ENCODE results near the gene ZNF37A.
"Not testable (repeated sequence)": the region's sequence is repeated elsewhere in the genome, so short reads cannot be mapped to it uniquely, and the experiment has no call there.

Gene ZNF37A

GRCh38 chr10:38147686-38148085, 53.5 kb downstream of the ZNF37A start:
- H3K4me3 ChIP-seq (ENCODE audit: low read depth, low read length), result no peak overlapping the region
- DNase-seq (ENCODE audit: low read depth), result no peak

GRCh38 chr10:38150891-38151463, 56.8 kb downstream of the ZNF37A start:
- not testable (repeated sequence) for DNase-seq (ENCODE audit: low read depth); H3K4me3 ChIP-seq (ENCODE audit: low read depth, low read length)

More at GRCh38 chr10:38147686-38148085, 53.5 kb downstream of the ZNF37A start:
- TF ChIP-seq CTCF (IDR thresholded peaks at IDR 0.05; ENCODE audit: control insufficient read depth, extremely low read depth, insufficient read depth), result no peak

GRCh38 chr10:38156416-38157269, 62.5 kb downstream of the ZNF37A start:
- no peak overlapping the region; the same call in 1 of the 2 replicates for H3K4me3 ChIP-seq (ENCODE audit: low read depth, low read length)
- no peak for DNase-seq (ENCODE audit: low read depth)
- no peak for TF ChIP-seq CTCF (IDR thresholded peaks at IDR 0.05; ENCODE audit: control insufficient read depth, extremely low read depth, insufficient read depth)

GRCh38 chr10:38157270-38157685, 63.1 kb downstream of the ZNF37A start:
- no peak for DNase-seq (ENCODE audit: low read depth)
- H3K4me3 ChIP-seq (ENCODE audit: low read depth, low read length), result no peak overlapping the region
- TF ChIP-seq CTCF (IDR thresholded peaks at IDR 0.05; ENCODE audit: control insufficient read depth, extremely low read depth, insufficient read depth), result no peak

- no peak for TF ChIP-seq CTCF (IDR thresholded peaks at IDR 0.05; ENCODE audit: control insufficient read depth, extremely low read depth, insufficient read depth)
- H3K4me3 ChIP-seq (ENCODE audit: low read depth, low read length), result no peak overlapping the region
- DNase-seq (ENCODE audit: low read depth), result no peak
Measured at GRCh38 chr10:38159004-38159403, 64.9 kb downstream of the ZNF37A start.

- no peak for DNase-seq (ENCODE audit: low read depth)
- H3K4me3 ChIP-seq (ENCODE audit: low read depth, low read length), result no peak overlapping the region
- TF ChIP-seq CTCF (IDR thresholded peaks at IDR 0.05; ENCODE audit: control insufficient read depth, extremely low read depth, insufficient read depth), result no peak
Measured at GRCh38 chr10:38163617-38164016, 69.5 kb downstream of the ZNF37A start.

- no peak overlapping the region for H3K4me3 ChIP-seq (ENCODE audit: low read depth, low read length)
- no peak for DNase-seq (ENCODE audit: low read depth)
- no peak for TF ChIP-seq CTCF (IDR thresholded peaks at IDR 0.05; ENCODE audit: control insufficient read depth, extremely low read depth, insufficient read depth)
Measured at GRCh38 chr10:38174336-38174735, 80.2 kb downstream of the ZNF37A start.

Measured in LNCaP clone FGC (cell line).